Skeletal muscle satellite cell (primary cell): Measurements from ENCODE around the gene VAV3.
A peak's percentile ranks its signal among the peaks of the same experiment; 100 is the strongest.
"Not testable (repeated sequence)": the region's sequence is repeated elsewhere in the genome, so short reads cannot be mapped to it uniquely, and the experiment has no call there.

Experiments
- H3K27me3 ChIP-seq: 2 replicates; pipeline ENCODE4 v1.7.0; 2013; ENCODE audit warnings: low read length; ENCODE audit not compliant: control insufficient read depth, insufficient read depth
- H3K36me3 ChIP-seq: 2 replicates; pipeline ENCODE4 v1.7.0; 2013; ENCODE audit warnings: mild to moderate bottlenecking, control low read depth, low read length; ENCODE audit not compliant: insufficient read depth
- H3K4me1 ChIP-seq: 2 replicates; pipeline ENCODE4 v1.7.0; 2013; ENCODE audit warnings: low read length; ENCODE audit not compliant: control insufficient read depth, insufficient read depth
- H3K4me2 ChIP-seq: 2 replicates; pipeline ENCODE4 v1.7.0; 2013; ENCODE audit warnings: mild to moderate bottlenecking, low read length
- H3K4me3 ChIP-seq: 2 replicates; pipeline ENCODE4 v1.7.0; 2013; ENCODE audit warnings: low read length
- H3K9ac ChIP-seq: 2 replicates; pipeline ENCODE4 v1.7.0; 2013; ENCODE audit warnings: mild to moderate bottlenecking, low read depth, low read length, moderate library complexity
- H3K9me3 ChIP-seq: replicated peaks from 2 replicates; pipeline ENCODE4 v1.7.0; 2013; ENCODE audit warnings: mild to moderate bottlenecking, control low read depth, low read length

Gene VAV3

DNA sequence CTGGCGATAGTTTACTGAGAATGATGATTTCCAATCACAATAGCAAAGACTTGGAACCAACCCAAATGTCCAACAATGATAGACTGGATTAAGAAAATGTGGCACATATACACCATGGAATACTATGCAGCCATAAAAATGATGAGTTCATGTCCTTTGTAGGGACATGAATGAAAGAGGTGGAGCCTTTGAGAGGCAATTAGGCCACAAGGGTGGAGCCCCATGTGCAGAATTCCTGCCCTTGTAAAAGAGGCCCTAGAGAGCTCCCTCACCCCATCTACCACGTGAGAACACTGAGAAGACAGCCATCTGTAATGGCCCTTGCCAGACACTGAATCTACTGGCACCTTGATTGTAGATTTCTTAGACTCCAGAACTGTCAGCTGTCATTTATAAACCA, 314.2 kb downstream of the VAV3 start:
- not testable (repeated sequence) for H3K4me2 ChIP-seq, H3K27me3 ChIP-seq, H3K9me3 ChIP-seq, H3K4me3 ChIP-seq, H3K9ac ChIP-seq, H3K36me3 ChIP-seq
- H3K4me1 ChIP-seq, result peaks cover 24% of the 10 kb centered on the region

DNA sequence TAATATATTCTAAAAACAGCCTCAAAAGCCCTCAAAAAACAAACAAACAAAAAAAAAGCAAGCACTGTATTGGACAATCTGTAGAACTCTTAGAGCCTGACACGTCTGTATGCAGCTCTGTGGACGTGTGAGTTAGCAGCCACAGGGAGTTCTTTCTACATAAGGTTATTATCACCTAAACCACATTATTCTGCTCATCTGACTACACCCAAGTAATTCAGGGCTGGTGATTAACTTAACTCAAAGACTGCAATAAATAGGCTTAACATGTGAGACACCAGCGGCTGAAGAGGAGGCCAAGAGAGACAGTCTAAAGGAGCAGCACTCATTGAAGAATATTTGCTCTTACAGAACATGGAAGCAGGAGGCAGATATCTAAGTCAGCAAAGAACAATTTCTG, 316.0 kb downstream of the VAV3 start:
- Histone ChIP-seq H3K4me2 (no peak overlapping the region), H3K4me1 (peaks cover 24% of the 10 kb centered on the region), H3K9ac (no peak overlapping the region), H3K9me3 (no peaks in the 10 kb centered on the region), H3K36me3 (no peaks in the 10 kb centered on the region), H3K4me3 (no peak overlapping the region), H3K27me3 (no peaks in the 10 kb centered on the region)

DNA sequence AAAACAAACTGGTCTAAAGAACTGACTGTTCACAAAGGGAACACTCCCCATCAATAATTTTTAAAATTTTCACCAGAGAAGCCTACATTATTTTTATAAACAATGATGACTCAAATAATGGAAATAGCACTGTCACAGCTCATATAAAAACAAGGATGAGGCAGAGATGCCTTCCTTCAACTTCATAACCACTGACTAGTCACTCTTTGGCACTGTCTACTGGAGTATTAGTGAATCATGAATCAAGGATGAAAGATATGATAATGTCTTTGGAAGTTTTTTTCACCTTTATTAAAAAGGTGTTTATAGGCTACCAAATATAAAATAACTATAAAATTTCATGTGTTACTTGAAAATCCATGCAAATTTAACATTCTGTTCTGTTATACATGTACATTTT, 316.9 kb downstream of the VAV3 start:
- Histone ChIP-seq H3K4me1 (peaks cover 24% of the 10 kb centered on the region), H3K4me3 (peak overlapping the region; percentile 35), H3K4me2 (peak overlapping the region; percentile 74), H3K27me3 (no peaks in the 10 kb centered on the region), H3K9ac (peak overlapping the region; percentile 68), H3K9me3 (no peaks in the 10 kb centered on the region), H3K36me3 (no peaks in the 10 kb centered on the region)

DNA sequence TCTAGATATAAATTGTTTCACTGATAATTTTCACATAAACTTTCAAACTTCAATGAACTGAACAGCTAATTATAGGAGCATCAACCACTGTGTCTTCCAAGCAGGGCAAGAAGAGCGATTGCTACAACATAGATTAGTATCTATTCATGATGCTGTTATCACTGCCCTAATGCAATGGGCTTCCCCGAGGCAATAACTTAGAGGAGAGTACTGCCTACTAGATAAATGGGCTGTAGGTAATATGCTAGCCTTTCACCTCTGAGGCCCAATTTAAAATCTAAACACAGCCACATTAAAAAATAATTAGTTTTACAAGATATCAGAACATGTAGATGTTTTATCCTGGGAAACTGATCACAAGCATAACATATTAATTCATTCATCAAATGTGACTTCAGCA, 318.0 kb downstream of the VAV3 start:
- Histone ChIP-seq H3K4me1 (peaks cover 24% of the 10 kb centered on the region), H3K9me3 (no peaks in the 10 kb centered on the region), H3K4me3 (no peak overlapping the region), H3K27me3 (no peaks in the 10 kb centered on the region), H3K9ac (no peak overlapping the region), H3K4me2 (no peak overlapping the region), H3K36me3 (no peaks in the 10 kb centered on the region)

DNA sequence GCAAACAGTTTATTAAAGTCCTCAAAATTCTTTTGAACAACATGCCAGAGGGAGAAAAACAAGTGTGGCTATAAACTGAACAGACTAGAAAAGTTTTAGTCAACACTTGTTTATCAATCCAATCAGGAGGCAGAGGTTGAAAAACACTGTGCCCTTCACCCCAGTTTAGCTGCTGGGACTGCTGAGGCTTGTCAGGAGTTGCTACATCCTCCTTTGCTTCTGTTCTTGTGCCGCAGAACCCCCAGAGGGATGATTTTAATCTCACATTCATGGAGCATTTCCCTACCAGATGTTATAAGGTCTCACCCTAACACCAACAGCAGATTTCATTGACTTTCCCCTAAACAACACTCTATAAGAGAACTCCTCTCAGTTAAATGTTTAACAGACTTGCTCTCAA, 321.2 kb downstream of the VAV3 start:
- peaks cover 17% of the 10 kb centered on the region for H3K4me1 ChIP-seq

DNA sequence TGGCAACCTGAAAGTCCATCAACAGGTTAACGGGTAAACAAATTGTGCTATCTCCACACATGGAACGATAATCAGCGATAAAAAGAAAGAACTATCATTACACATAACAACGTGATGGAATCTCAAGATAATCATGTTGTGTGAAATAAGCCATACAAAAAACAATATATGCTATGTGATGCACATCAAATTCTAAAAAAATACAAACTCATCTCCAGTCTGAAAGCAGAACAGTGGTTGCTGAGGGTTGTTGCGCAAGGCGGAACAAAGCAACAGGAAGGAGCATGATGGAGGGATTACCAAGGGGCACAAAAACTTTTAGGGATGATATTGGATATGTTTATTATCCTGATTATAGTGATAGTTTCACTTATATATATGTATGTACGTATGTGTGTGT, 324.8 kb downstream of the VAV3 start:
- no peaks in the 10 kb centered on the region for H3K9me3 ChIP-seq
- H3K4me1 ChIP-seq, result no peaks in the 10 kb centered on the region
- H3K4me3 ChIP-seq, result no peak overlapping the region
- no peaks in the 10 kb centered on the region for H3K27me3 ChIP-seq
- H3K36me3 ChIP-seq, result no peaks in the 10 kb centered on the region
- no peak overlapping the region for H3K9ac ChIP-seq
- H3K4me2 ChIP-seq, result no peak overlapping the region

More for the DNA sequence above, 321.2 kb downstream of the VAV3 start:
- H3K36me3 ChIP-seq, result no peaks in the 10 kb centered on the region
- H3K4me3 ChIP-seq, result no peak overlapping the region
- no peak overlapping the region for H3K9ac ChIP-seq
- H3K27me3 ChIP-seq, result no peaks in the 10 kb centered on the region
- no peaks in the 10 kb centered on the region for H3K9me3 ChIP-seq
- H3K4me2 ChIP-seq, result no peak overlapping the region

DNA sequence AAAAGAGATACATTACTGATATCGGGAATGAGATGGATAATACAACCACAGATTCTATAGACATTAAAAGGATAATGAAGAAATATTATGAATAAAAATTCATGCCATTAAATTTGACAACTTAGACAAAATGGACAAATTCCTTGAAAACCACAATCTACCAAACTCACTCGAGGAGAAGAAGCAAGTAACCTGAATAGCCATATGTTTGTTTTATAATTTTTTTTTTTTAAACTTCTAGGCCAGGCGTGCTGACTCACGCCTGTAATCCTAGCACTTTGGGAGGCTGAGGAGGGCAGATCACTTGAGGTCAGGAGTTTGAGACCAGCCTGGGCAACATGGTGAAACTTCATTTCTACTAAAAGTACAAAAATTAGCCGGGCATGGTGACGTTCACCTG, 327.9 kb downstream of the VAV3 start:
- Histone ChIP-seq H3K4me3 (no peak overlapping the region), H3K9me3 (no peaks in the 10 kb centered on the region), H3K9ac (no peak overlapping the region), H3K36me3 (no peaks in the 10 kb centered on the region), H3K27me3 (no peaks in the 10 kb centered on the region), H3K4me1 (no peaks in the 10 kb centered on the region), H3K4me2 (no peak overlapping the region)

DNA sequence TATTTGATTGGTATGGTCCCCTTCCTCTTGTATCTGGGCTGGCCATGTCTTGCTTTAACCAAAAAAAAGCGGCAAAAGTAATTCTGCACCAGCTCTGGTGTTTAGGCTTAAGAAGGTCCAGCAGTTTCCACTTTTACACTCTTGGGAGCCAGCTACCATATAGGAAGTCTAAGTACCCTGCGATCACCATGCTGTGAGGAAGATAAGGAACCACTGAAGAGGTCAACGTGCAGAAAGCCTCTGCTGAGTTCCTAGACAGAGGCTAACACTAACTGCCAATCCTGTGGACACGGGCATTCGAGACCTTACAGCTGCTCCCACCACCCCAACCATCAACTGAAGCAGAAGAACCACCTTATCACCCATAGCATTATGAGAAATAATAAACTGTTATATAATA, 331.4 kb downstream of the VAV3 start:
- Histone ChIP-seq H3K27me3 (no peaks in the 10 kb centered on the region), H3K4me1 (no peaks in the 10 kb centered on the region)

DNA sequence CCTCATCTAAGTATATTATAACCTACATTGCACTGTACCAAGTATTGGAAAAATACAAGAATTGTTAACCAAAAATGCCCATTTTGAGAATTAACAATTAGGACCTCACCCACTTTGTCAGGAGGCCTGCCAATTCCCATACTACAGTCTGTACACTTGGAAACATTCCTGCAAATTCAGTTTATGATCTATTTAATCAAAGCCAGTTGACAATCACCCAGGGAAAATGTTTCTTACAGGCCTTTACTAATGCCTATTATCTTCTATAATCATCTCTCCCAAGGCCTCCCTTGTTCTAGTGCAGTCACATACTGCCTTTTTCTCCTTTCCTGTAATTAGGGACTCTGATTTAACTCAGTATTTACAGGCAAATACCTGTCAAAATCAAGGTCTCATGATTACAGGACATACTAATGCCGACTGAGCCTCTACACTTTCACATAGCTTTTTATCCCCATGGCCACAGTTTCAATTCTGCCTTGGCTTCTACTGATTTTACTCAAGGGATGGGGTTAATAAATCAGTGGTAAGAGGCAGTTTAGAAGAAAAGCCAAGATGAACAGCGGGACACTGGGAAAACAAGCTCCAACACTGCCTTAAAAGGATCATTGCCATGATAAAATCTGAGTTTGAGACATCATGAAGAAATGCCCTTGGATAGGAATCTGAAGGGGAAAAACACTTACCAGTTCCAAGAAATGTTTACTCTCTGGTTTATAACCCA, 338.7 kb downstream of the VAV3 start:
- Histone ChIP-seq H3K4me1 (peaks cover 41% of the 10 kb centered on the region), H3K9ac (no peak overlapping the region), H3K4me3 (no peak overlapping the region), H3K27me3 (no peaks in the 10 kb centered on the region), H3K4me2 (no peak overlapping the region), H3K9me3 (no peaks in the 10 kb centered on the region), H3K36me3 (no peaks in the 10 kb centered on the region)

More for the DNA sequence above, 331.4 kb downstream of the VAV3 start:
- Histone ChIP-seq H3K9me3 (no peaks in the 10 kb centered on the region), H3K9ac (no peak overlapping the region), H3K4me2 (no peak overlapping the region), H3K4me3 (no peak overlapping the region), H3K36me3 (no peaks in the 10 kb centered on the region)

DNA sequence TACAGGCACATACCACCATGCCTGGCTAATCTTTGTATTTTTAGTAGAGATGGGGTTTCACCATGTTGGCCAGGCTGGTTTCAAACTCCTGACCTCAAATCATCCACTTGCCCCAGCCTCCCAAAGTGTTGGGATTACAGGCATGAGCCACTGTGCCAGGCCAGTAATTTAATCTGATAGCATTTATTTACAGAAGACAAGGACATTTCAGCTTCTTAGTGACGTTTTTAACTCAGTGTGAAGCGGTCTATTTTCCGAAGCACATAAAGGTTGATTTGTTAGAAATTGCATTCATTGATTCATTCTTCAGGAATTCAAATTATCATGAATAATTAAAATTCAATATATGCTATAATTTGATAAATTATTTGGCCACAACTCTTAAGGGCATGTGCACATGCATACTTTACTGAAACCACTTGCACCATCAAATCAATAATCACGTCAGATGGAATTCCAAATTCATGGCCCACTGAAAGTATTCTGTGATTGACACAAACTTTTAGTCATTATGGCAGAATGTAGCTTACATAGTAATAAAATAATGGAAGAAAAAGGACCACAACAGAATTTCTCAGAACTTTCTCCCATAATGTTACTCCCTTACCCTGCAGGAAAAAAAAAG, 339.5 kb downstream of the VAV3 start:
- Histone ChIP-seq H3K4me3 (no peak overlapping the region), H3K4me1 (peaks cover 41% of the 10 kb centered on the region), H3K4me2 (no peak overlapping the region), H3K9me3 (no peaks in the 10 kb centered on the region), H3K9ac (no peak overlapping the region), H3K36me3 (no peaks in the 10 kb centered on the region), H3K27me3 (no peaks in the 10 kb centered on the region)

DNA sequence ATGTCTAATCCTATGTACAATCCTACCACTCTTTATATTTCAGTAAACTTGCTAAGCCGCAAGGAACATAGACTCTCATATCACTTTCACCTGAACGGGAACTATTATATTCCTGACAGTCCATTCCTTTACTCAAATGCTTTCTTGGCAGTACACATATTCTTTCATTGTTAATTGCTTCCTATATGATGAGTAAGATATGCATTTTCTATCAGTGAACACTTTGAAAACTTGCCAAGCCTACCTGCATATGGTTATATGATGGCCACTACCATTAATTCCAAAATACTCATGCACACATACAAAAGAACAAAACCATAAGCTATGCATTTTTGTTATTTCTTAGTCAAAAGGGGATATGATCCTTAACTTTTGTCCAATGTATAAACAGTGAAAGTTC, 341.5 kb downstream of the VAV3 start:
- H3K36me3 ChIP-seq, result no peaks in the 10 kb centered on the region
- H3K4me3 ChIP-seq, result no peak overlapping the region
- no peak overlapping the region for H3K4me2 ChIP-seq
- peaks cover 41% of the 10 kb centered on the region for H3K4me1 ChIP-seq
- no peak overlapping the region for H3K9ac ChIP-seq
- H3K9me3 ChIP-seq, result no peaks in the 10 kb centered on the region
- H3K27me3 ChIP-seq, result no peaks in the 10 kb centered on the region

DNA sequence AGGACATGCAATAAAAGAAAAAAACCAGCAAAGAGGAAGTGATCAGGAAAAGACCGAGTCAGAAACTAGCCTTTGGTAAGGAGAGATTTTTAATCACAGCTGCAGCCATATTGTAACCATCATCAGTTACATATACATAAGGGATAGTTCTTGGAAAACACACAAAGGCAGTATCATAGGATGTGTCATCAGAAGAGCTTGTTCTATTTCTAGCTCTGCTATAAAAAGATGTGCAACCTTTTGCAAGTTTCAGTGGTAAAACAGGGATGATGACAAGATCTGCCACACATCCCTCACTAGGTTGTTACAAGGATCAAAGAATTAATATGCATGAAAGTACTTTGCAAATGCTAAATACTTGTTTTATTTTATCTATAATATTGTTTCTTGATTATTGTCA, 342.0 kb downstream of the VAV3 start:
- H3K4me1 ChIP-seq, result peaks cover 41% of the 10 kb centered on the region
- H3K27me3 ChIP-seq, result no peaks in the 10 kb centered on the region
- no peak overlapping the region for H3K9ac ChIP-seq
- H3K4me2 ChIP-seq, result no peak overlapping the region
- H3K36me3 ChIP-seq, result no peaks in the 10 kb centered on the region
- H3K4me3 ChIP-seq, result no peak overlapping the region
- H3K9me3 ChIP-seq, result no peaks in the 10 kb centered on the region
